Uterus (tissue), 2 donors: ENCODE data around the gene PLCE1.

ENCODE experiments used
- POLR2A ChIP-seq, 2 donors: fragments of 450-650 bp; IDR thresholded peaks; one replicate each; pipeline ENCODE4 v1.6.1; 2016; ENCODE audit warnings: antibody characterized with exemption in 2 of 2, mild to moderate bottlenecking in 1 of 2, moderate library complexity in 1 of 2
- TF ChIP-seq, protein P1 (sequence below), 4 experiments: fragments of 200-600 bp in 2 of 4; fragments of 450-650 bp in 2 of 4; sonication (generic) in 2 of 4; IDR thresholded peaks; one replicate each; pipeline ENCODE4 v1.5.1; 2016 to 2019; ENCODE audit warnings: antibody characterized with exemption in 4 of 4, mild to moderate bottlenecking in 2 of 4, moderate library complexity in 1 of 4

DNA sequence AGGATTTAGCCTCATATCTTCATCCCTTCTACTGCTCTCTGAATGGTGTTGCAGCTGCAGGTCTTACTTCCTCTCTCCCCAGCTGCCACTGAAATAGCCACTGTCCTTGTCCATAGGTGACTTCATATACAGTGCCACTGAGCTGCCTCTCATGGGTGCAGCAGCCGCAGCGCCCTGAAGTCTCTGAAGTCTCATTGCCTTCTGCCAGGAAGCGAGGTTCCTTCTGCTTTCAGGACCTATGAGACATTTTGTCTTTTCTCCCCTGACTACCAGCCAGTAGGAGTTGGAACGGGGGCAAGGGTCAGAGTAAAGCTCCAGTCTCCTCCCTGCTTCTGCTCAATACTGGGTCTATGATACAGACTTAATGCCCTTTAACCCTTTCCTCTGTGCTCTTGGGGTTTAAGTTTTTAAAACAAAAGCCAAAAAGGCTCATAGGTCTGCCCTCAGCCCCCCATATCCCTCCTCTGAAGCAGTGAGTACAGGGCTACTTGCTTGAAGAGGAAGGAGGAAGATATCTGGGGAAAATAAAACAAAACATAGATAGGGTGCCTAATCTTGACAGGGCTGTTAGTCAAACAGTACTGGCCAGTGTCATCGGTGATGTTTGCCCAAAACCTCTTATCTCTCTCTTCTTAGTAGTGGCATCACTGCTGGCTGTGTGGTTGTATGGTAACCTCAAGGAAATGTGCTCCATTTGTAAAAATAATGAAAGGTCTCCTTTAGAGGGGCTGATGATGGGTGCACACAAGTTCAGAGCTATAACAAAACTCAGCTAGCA is 7.1 kb downstream of the PLCE1 start:
- TF ChIP-seq POLR2A (IDR thresholded peaks at IDR 0.05): no peak
- TF ChIP-seq, protein P1, sequence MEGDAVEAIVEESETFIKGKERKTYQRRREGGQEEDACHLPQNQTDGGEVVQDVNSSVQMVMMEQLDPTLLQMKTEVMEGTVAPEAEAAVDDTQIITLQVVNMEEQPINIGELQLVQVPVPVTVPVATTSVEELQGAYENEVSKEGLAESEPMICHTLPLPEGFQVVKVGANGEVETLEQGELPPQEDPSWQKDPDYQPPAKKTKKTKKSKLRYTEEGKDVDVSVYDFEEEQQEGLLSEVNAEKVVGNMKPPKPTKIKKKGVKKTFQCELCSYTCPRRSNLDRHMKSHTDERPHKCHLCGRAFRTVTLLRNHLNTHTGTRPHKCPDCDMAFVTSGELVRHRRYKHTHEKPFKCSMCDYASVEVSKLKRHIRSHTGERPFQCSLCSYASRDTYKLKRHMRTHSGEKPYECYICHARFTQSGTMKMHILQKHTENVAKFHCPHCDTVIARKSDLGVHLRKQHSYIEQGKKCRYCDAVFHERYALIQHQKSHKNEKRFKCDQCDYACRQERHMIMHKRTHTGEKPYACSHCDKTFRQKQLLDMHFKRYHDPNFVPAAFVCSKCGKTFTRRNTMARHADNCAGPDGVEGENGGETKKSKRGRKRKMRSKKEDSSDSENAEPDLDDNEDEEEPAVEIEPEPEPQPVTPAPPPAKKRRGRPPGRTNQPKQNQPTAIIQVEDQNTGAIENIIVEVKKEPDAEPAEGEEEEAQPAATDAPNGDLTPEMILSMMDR (IDR thresholded peaks at IDR 0.05): no peak
